Lung (tissue), 12 donors: ENCODE measurements around the gene HLA-DQA1. TPM values are rescaled to one million over a fixed set of nuclear protein-coding genes. Genes with fewer than 3 reads are reported as not detected.

ENCODE experiments used
- ATAC-seq: fragments of 200-7000 bp; cut with Tn5 transposase; one replicate; pipeline ENCODE4 v1.9.1; 2020; ENCODE audit warnings: moderate number of reproducible peaks; ENCODE audit not compliant: insufficient read depth, low FRiP score
- DNase-seq, 3 donors: peaks; one replicate each; pipeline ENCODE4 v3.0.0-alpha.2; 2013 to 2017
- H3K27ac ChIP-seq, 2 donors: one replicate each; pipeline ENCODE4 v1.5.1; 2013; ENCODE audit warnings: mild to moderate bottlenecking in 2 of 2, moderate library complexity in 2 of 2, control low read depth in 1 of 2, inconsistent platforms in 1 of 2, low read depth in 1 of 2, low read length in 1 of 2
- H3K27me3 ChIP-seq, 3 donors: one replicate each; pipeline ENCODE4 v1.5.1; 2013; ENCODE audit warnings: low read length in 2 of 3; ENCODE audit not compliant: control insufficient read depth in 3 of 3, insufficient read depth in 3 of 3
- H3K36me3 ChIP-seq, 4 donors: one replicate each; pipeline ENCODE4 v1.5.1; 2013; ENCODE audit warnings: low read length in 4 of 4, mild to moderate bottlenecking in 1 of 4, moderate library complexity in 1 of 4; ENCODE audit not compliant: control insufficient read depth in 4 of 4, insufficient read depth in 4 of 4
- H3K4me1 ChIP-seq, 5 donors: one replicate each; pipeline ENCODE4 v1.5.1; 2013; ENCODE audit warnings: low read length in 5 of 5, mild to moderate bottlenecking in 2 of 5, moderate library complexity in 1 of 5; ENCODE audit not compliant: control insufficient read depth in 5 of 5, insufficient read depth in 5 of 5
- H3K4me3 ChIP-seq: one replicate; pipeline ENCODE4 v1.5.1; 2013; ENCODE audit warnings: mild to moderate bottlenecking, control low read depth, moderate library complexity
- H3K9ac ChIP-seq, 2 donors: one replicate each; pipeline ENCODE4 v1.5.1; 2013; ENCODE audit warnings: low read length in 2 of 2, control low read depth in 1 of 2; ENCODE audit not compliant: insufficient read depth in 1 of 2
- H3K9me3 ChIP-seq, 4 donors: one replicate each; pipeline ENCODE4 v1.5.1; 2013; ENCODE audit warnings: low read length in 3 of 4, mild to moderate bottlenecking in 1 of 4, moderate library complexity in 1 of 4; ENCODE audit not compliant: control insufficient read depth in 4 of 4, insufficient read depth in 3 of 4
- WGBS, 2 donors: extraction: QIAGEN DNeasy Blood & Tissue Kit; methylation state at CpG; one replicate each; pipeline ENCODE4 v1.1.7; 2013; 5-methylcytosine and 5-hydroxymethylcytosine counted together
- polyA plus RNA-seq, 2 donors: library from polyadenylated mRNA; stranded (reverse); fragments of 200-250 nt; gene quantifications; one replicate each; pipeline ENCODE4 v1.2.1, GENCODE V29; 2013
- total RNA-seq, 2 donors: library from RNA; depleted of rRNA in 1 of 2; stranded (reverse); fragments of >200 nt in 1 of 2; gene quantifications; one replicate each; pipeline ENCODE4 v1.2.1, GENCODE V29; 2014 to 2021
- TF ChIP-seq, protein P1 (sequence below): IDR thresholded peaks from 2 replicates; pipeline ENCODE4 v1.5.1; 2012; ENCODE audit warnings: mild to moderate bottlenecking; ENCODE audit errors: control extremely low read depth, extremely low read depth
- donor health status: control.
- donor health status: control.
- donor health status: Bipolar disorder and iron deficiency.
- donor health status: healthy.
- donor health status: DM: yes; HTN: yes; CAD: no.

HLA-DQA1 gene
- total and polyA plus RNA-seq, 4 donors: 6.0 to 199 (median 124) TPM

- no peak overlapping the region for H3K9ac ChIP-seq
- TF ChIP-seq, protein P1, sequence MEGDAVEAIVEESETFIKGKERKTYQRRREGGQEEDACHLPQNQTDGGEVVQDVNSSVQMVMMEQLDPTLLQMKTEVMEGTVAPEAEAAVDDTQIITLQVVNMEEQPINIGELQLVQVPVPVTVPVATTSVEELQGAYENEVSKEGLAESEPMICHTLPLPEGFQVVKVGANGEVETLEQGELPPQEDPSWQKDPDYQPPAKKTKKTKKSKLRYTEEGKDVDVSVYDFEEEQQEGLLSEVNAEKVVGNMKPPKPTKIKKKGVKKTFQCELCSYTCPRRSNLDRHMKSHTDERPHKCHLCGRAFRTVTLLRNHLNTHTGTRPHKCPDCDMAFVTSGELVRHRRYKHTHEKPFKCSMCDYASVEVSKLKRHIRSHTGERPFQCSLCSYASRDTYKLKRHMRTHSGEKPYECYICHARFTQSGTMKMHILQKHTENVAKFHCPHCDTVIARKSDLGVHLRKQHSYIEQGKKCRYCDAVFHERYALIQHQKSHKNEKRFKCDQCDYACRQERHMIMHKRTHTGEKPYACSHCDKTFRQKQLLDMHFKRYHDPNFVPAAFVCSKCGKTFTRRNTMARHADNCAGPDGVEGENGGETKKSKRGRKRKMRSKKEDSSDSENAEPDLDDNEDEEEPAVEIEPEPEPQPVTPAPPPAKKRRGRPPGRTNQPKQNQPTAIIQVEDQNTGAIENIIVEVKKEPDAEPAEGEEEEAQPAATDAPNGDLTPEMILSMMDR: no peak
Observed at GRCh38 chr6:32659856-32660595, 22.8 kb downstream of the HLA-DQA1 start.

GRCh38 chr6:32662099-32662498 is 24.9 kb downstream of the HLA-DQA1 start:
- peaks cover 0 to 5% (median 4%) of the 10 kb centered on the region in 3 donors for H3K27me3 ChIP-seq
- ATAC-seq (no peak), DNase-seq (no peak)
- 72 to 95% methylated on average over 7 of the region's 7 CpGs for WGBS, 2 donors
- peaks cover 0 to 25% (median 0%) of the 10 kb centered on the region in 4 donors for H3K36me3 ChIP-seq
- H3K9ac ChIP-seq: no peak overlapping the region
- no peak overlapping the region for H3K4me3 ChIP-seq
- peaks cover 0 to 2% (median 0%) of the 10 kb centered on the region in 4 donors for H3K9me3 ChIP-seq
- peaks cover 0 to 5% (median 0%) of the 10 kb centered on the region in 5 donors for H3K4me1 ChIP-seq
- TF ChIP-seq, protein P1: no peak
- no peak overlapping the region for H3K27ac ChIP-seq

More at GRCh38 chr6:32659856-32660595, 22.8 kb downstream of the HLA-DQA1 start:
- Histone ChIP-seq H3K9me3 (peaks cover 0 to 2% (median 0%) of the 10 kb centered on the region in 4 donors), H3K27me3 (no peaks in the 10 kb centered on the region), H3K36me3 (peaks cover 0 to 25% (median 0%) of the 10 kb centered on the region in 4 donors), H3K4me3 (no peak overlapping the region), H3K4me1 (peaks cover 0 to 5% (median 0%) of the 10 kb centered on the region in 5 donors), H3K27ac (no peak overlapping the region)
- DNase-seq (no peak), ATAC-seq (no peak)
- WGBS, 2 donors: 83 to 89% methylated on average over 4 of the region's 4 CpGs

GRCh38 chr6:32662836-32663235 is 25.6 kb downstream of the HLA-DQA1 start:
- peaks cover 0 to 2% (median 0%) of the 10 kb centered on the region in 4 donors for H3K9me3 ChIP-seq
- peaks cover 0 to 5% (median 0%) of the 10 kb centered on the region in 5 donors for H3K4me1 ChIP-seq
- H3K27me3 ChIP-seq: peaks cover 0 to 5% (median 4%) of the 10 kb centered on the region in 3 donors
- DNase-seq (no peak), ATAC-seq (no peak)
- no peak overlapping the region for H3K27ac ChIP-seq
- WGBS, 2 donors: 83 to 96% methylated on average over 5 of the region's 5 CpGs
- H3K9ac ChIP-seq: no peak overlapping the region
- TF ChIP-seq, protein P1: no peak
- H3K4me3 ChIP-seq: no peak overlapping the region
- H3K36me3 ChIP-seq: peaks cover 0 to 25% (median 0%) of the 10 kb centered on the region in 4 donors
